Neutrophil (primary cell): ENCODE results near the gene ZNF142.

Source experiments
- H3K27ac ChIP-seq: fragments of 200-600 bp; sonication (generic); 2 replicates; pipeline ENCODE4 v1.5.1; 2016; ENCODE audit warnings: mild to moderate bottlenecking, moderate library complexity
- H3K27me3 ChIP-seq: fragments of 200-600 bp; sonication (generic); 2 replicates; pipeline ENCODE4 v1.6.0; 2016; ENCODE audit warnings: mild to moderate bottlenecking
- H3K36me3 ChIP-seq: fragments of 200-600 bp; sonication (generic); 2 replicates; pipeline ENCODE4 v1.5.1; 2017
- H3K4me1 ChIP-seq, 2 experiments: fragments of 200-600 bp in 1 of 2; sonication (generic) in 1 of 2; 1 replicate in 1 of 2; 2 replicates in 1 of 2; pipeline versions ENCODE4 v1.5.1 to v1.6.1; 2013 to 2016; ENCODE audit warnings: low read depth in 1 of 2, low read length in 1 of 2, mild to moderate bottlenecking in 1 of 2, moderate library complexity in 1 of 2; ENCODE audit not compliant: control insufficient read depth in 1 of 2, insufficient read depth in 1 of 2
- H3K4me3 ChIP-seq, 2 experiments: fragments of 200-600 bp in 1 of 2; sonication (generic) in 1 of 2; 1 replicate in 1 of 2; 2 replicates in 1 of 2; pipeline ENCODE4 v1.5.1; 2013 to 2016; ENCODE audit warnings: low read depth in 1 of 2, low read length in 1 of 2, mild to moderate bottlenecking in 1 of 2, moderate library complexity in 1 of 2
- H3K9me3 ChIP-seq: fragments of 200-600 bp; sonication (generic); 2 replicates; pipeline ENCODE4 v1.5.1; 2016
- TF ChIP-seq, protein P1 (sequence below): fragments of 200-600 bp; sonication (generic); IDR thresholded peaks from 2 replicates; pipeline ENCODE4 v1.5.1; 2016; ENCODE audit warnings: antibody characterized with exemption

ZNF142 gene

DNA sequence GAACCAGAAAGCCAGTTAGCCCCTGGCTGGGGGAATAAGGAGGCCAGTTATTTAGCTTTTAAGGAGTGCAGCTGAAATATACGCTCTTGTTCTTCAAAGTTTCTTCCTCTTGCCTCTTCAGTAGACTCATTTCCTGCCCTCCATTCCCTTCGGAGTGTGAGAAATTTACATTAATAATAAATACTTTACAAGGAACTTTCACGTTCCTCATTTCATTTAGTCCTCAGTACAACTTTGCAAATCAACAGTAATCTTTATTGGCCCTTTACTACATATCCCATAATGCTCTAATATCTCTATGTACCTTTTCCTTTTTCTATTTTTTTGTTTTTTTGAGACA, 36.1 kb downstream of the ZNF142 start:
- H3K27me3 ChIP-seq, result no peaks in the 10 kb centered on the region
- no peaks in the 10 kb centered on the region for H3K36me3 ChIP-seq
- H3K9me3 ChIP-seq, result no peaks in the 10 kb centered on the region
- H3K4me1 ChIP-seq, result no peaks in the 10 kb centered on the region
- TF ChIP-seq, protein P1, sequence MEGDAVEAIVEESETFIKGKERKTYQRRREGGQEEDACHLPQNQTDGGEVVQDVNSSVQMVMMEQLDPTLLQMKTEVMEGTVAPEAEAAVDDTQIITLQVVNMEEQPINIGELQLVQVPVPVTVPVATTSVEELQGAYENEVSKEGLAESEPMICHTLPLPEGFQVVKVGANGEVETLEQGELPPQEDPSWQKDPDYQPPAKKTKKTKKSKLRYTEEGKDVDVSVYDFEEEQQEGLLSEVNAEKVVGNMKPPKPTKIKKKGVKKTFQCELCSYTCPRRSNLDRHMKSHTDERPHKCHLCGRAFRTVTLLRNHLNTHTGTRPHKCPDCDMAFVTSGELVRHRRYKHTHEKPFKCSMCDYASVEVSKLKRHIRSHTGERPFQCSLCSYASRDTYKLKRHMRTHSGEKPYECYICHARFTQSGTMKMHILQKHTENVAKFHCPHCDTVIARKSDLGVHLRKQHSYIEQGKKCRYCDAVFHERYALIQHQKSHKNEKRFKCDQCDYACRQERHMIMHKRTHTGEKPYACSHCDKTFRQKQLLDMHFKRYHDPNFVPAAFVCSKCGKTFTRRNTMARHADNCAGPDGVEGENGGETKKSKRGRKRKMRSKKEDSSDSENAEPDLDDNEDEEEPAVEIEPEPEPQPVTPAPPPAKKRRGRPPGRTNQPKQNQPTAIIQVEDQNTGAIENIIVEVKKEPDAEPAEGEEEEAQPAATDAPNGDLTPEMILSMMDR, result no peak
- no peak overlapping the region for H3K27ac ChIP-seq
- H3K4me3 ChIP-seq, result no peak overlapping the region

DNA sequence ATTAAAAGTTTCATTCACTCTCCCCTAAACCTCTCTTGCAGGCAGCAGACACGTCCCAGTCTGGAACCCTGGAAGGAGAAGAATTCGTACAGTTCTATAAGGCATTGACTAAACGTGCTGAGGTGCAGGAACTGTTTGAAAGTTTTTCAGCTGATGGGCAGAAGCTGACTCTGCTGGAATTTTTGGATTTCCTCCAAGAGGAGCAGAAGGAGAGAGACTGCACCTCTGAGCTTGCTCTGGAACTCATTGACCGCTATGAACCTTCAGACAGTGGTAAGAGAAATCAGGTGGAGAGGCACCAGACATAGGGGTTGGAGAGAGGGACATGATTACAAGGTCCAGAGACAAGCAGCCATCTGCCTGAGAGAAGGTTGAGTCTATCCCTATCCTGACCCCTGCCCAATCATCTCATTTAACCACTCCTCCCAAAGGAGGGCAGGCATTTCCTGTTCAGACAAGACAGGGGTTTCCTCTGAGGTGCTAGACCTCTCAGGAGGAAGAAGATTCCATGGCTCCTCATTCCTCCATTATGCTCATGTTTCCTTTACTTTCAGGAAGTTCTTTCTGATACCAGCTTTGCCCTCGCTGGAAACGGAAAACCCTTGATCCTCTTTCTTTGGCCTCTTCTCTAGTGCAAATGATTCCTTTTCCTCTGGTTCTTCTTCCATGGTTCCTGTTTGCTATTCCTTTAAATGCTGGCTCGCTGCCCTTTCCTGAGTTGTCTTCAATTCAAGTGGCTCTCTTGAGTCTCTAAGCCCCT, 36.6 kb downstream of the ZNF142 start:
- Histone ChIP-seq H3K27me3 (no peaks in the 10 kb centered on the region), H3K4me3 (no peak overlapping the region), H3K4me1 (no peaks in the 10 kb centered on the region), H3K9me3 (no peaks in the 10 kb centered on the region), H3K27ac (no peak overlapping the region), H3K36me3 (no peaks in the 10 kb centered on the region)
- TF ChIP-seq, protein P1, result no peak

DNA sequence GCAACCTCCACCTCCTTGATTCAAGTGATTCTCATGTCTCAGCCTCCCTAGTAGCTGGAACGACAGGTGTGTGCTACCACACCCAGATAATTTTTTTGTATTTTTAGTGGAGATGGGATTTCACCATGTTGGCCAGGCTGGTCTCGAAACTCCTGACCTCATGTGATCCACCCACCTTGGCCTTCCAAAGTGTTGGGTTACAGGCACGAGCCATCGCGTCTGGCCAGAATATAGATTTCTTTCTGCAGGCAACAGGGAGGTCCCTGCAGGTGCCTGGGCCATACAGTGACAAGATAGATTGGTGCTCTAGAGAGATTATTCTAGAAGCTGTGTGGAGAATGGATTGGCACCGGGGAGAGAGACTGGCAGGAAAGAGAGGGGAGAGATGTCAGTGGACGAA, 38.4 kb downstream of the ZNF142 start:
- H3K27ac ChIP-seq, result no peak overlapping the region
- no peaks in the 10 kb centered on the region for H3K4me1 ChIP-seq
- TF ChIP-seq, protein P1, result no peak

DNA sequence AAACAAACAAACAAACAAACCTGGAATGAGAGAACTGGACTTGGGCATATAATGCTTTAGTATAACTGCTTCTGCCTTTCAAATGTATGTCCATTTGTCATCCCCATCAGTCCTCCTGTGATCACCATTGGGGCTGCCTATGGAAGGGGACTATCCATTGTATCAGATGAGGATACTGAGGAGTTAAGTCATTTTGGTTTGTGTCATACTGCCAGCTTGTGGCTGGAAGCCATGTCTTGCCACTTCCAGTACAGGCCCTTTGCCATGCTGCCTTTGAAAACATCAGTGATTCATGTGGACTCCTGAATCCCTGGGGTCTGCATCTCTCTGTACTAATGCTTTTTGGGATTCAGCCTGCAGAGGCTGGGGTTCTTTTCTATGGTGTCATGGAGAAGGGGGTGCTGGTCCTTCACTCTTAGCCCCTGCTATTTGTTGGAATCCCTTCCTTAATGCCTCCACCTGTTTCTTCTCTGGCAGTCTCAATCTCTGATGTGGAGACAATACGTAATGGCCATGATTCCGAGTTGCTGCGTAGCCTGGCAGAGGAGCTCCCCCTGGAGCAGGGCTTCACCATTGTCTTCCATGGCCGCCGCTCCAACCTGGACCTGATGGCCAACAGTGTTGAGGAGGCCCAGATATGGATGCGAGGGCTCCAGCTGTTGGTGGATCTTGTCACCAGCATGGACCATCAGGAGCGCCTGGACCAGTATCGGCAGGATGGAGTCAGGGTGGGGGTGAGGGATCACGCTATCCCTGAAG, 41.1 kb downstream of the ZNF142 start:
- Histone ChIP-seq H3K9me3 (no peaks in the 10 kb centered on the region), H3K4me1 (no peaks in the 10 kb centered on the region), H3K27me3 (no peaks in the 10 kb centered on the region), H3K4me3 (no peak overlapping the region), H3K27ac (no peak overlapping the region), H3K36me3 (no peaks in the 10 kb centered on the region)
- TF ChIP-seq, protein P1, result no peak

More for the DNA sequence above, 38.4 kb downstream of the ZNF142 start:
- no peaks in the 10 kb centered on the region for H3K27me3 ChIP-seq
- H3K4me3 ChIP-seq, result no peak overlapping the region
- no peaks in the 10 kb centered on the region for H3K36me3 ChIP-seq
- no peaks in the 10 kb centered on the region for H3K9me3 ChIP-seq

DNA sequence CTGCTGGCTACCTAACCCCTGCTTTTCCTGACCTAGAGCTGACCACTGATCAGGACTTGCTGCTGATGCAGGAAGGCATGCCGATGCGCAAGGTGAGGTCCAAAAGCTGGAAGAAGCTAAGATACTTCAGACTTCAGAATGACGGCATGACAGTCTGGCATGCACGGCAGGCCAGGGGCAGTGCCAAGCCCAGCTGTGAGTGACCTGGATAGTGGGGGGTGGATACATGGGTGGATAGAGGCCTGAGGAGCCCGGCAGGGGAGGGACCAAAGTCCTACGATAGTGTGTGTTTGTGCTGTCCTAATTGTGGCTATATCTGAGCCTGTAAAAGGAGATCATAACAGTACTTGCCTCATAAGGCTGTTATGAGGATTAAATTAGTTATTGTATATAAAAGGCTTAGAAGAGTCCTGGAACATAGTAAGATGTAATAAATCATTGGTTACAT, 43.5 kb downstream of the ZNF142 start:
- TF ChIP-seq, protein P1, result no peak
- Histone ChIP-seq H3K4me1 (no peaks in the 10 kb centered on the region), H3K9me3 (no peaks in the 10 kb centered on the region), H3K27ac (no peak overlapping the region), H3K36me3 (no peaks in the 10 kb centered on the region), H3K27me3 (peaks cover 4% of the 10 kb centered on the region), H3K4me3 (no peak overlapping the region)
